Fibroblast of skin of back (primary cell): Measurements from ENCODE around the gene SLC24A3.

Experiments used
- DNase-seq: peaks from one replicate; pipeline ENCODE4 v3.0.0-alpha.2; 2013

Gene SLC24A3

GRCh38 chr20:19304886-19305415 is 92.5 kb downstream of the SLC24A3 start:
- DNase-seq: no peak

DNA sequence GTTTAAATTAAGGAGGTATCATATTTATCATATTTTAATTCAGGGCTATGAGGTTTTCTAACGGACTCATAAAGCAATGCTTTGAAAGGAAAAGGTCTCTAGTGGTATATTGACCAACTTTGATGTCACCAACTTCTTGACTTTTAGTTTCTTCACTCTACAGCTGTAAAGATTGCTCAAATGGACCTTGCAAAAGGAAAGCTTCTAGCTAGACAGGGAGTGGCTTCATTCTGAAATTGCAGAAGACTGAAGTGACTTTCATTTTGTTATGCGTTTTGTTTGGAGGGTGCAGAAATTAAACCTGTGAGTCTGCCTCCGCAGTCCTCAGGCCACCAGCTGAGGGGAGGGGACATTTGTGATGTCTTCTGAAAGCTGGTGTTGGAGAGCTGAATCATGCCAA is 95.7 kb downstream of the SLC24A3 start:
- no peak for DNase-seq

- DNase-seq: no peak
These were observed 98.1 kb downstream of the SLC24A3 start for GRCh38 chr20:19310541-19310940.

DNA sequence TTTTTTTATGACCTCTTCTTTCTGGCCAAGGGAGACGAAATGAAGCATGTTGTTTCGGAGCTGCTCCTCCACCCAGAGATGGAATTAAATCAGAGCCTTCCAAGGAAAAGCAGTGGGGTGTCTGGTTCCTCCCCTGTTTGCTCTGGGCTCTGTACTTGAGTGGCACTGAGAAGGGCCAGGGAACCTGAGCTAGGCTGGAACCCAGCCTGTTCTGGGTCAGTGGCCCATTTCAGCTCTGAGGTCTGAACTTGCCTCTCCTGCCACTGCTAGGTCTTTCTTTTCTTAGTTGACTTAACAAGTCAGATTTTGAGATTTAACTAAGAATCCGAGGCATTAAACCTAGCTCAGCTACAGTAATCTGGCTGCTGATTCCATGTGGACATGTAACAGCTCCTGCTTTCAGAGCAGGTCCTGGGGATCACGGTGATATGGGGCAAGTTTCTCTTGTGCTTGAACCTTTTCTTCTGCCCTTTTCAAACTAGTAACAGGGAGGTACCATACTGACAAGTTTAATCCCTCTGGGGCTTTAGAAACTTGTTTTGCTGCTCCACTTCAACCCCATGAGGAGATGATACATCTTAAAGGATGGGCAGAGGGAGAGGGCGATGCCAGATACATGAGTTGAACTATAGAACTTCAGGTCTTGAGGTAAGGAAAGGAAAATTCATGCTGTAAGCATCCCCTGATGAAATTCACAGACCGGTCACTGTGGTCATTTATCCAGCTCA is 101.1 kb downstream of the SLC24A3 start:
- no peak for DNase-seq

DNA sequence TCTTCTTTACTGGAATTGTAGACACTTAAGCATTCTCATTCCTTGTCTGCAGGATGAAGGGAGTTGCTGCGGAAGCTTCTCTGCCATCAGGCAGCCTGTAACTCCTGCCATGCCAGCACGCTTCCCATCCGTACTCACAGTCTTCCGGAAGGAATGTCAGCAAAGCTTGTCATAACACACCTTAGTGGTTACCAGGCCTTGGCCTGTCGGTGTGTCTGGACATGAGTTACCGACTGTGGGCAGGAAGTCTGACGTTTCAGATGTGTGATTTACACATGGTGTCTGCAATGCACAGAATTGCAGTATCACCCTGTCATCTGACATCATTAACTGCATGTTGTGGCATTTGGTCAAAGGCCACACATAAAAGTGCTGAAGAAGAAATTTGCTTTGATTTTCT is 102.2 kb downstream of the SLC24A3 start:
- no peak for DNase-seq

- DNase-seq: no peak
These were observed 105.0 kb downstream of the SLC24A3 start for GRCh38 chr20:19317237-19318069.

GRCh38 chr20:19318610-19319009 is 106.2 kb downstream of the SLC24A3 start:
- no peak for DNase-seq

- DNase-seq: no peak
These were observed 107.6 kb downstream of the SLC24A3 start for GRCh38 chr20:19320005-19320404.

DNA sequence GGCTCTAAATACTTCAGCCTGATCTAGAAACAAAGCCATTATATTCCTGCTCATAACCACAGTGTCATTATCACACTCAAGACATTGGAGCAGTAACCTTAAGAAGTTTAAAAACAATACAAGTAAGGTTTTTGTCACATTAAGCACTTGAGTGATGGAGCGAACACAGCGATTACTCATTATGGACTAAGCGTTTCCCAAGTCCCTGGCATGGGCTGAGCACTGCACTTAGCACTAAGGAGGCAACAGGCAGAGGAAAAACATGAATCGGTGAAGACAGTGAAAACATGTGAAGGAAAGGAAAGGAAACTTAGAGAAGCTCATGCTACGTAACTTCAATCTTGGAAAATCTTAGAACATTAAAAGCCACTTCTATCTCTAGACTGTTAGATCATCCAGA is 108.7 kb downstream of the SLC24A3 start:
- DNase-seq: no peak

GRCh38 chr20:19322061-19322985 is 109.9 kb downstream of the SLC24A3 start:
- no peak for DNase-seq

GRCh38 chr20:19327401-19327800 is 115.0 kb downstream of the SLC24A3 start:
- no peak for DNase-seq

DNA sequence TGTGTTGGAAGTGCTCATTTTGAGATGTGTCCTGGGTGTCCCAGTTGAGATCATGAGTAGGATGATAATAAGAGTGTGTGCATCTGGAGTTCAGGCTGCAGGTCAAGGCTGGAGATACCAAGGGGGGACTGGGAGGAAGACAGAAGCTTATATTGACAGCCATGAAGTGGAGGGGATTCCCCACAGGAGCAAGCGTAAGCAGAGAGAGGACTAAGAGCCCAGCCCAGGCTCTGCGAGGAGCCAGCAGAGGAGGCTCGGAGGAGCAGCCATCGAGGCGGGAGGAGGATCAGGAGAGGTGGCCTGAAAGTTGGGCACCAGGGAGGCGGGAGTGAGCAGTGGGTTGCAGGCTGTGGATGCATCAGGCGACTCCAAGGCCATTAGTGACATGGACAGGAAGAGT is 116.2 kb downstream of the SLC24A3 start:
- DNase-seq: no peak

DNA sequence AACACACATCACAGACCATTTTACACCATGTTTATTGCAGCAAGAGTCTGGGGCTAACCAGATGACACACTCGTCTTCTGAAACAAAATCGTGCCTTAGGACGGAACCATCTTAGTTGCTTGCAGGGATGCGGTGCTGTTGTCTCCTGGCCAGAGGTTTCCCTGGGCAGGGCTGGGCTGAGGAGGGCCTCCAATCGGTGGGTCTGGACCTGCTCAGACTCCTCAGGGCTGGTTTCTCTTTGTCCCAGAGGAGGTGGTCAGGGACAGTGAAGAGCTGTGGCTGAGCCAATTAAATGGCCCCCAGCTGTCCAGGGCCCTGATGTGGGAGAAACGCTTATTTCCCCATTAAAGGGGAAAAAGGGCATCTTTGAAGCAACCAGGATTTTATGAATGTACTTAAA is 117.6 kb downstream of the SLC24A3 start:
- DNase-seq: no peak

- no peak for DNase-seq
These were observed 118.3 kb downstream of the SLC24A3 start for GRCh38 chr20:19330731-19331130.

DNA sequence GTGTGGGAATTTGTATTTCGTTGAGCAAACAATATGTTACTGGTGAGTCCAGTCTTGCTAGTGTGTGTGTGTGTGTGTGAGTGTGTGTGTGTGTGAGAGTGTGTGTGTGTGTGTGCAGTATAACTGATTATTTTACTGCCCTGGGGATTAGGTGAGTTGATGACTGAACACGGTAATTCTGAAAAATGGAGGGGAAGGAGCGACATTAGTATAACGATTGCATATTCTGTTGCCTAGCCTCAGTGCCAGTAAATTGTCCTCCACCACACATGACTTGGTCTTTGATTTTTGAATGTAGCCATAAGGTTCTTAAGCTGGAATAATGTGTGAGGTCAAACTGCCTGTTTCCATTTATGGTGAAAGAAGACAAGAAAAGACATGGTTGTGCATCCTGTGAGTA is 121.1 kb downstream of the SLC24A3 start:
- DNase-seq: no peak

DNA sequence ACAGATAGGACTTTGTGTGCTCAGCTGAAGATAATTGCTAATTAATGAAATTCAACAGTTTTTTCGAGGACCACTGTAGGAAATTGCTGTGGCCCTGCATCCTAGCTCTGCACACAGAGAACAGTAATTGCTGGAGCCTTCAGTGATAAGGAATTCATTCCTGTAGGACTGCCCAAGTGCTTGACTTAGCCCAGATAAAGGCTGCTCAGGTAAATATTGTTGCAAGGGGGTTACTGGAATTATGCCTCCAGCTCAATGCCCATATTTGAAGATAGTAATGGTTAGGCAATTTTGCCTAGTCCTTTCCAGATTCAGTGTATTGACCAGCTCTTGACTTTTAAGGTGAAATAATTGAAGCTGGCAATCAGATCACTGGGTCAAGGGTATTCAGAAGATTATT is 122.9 kb downstream of the SLC24A3 start:
- no peak for DNase-seq

- DNase-seq: no peak
These were observed 123.5 kb downstream of the SLC24A3 start for GRCh38 chr20:19335916-19336315.

GRCh38 chr20:19336631-19337030 is 124.2 kb downstream of the SLC24A3 start:
- no peak for DNase-seq

DNA sequence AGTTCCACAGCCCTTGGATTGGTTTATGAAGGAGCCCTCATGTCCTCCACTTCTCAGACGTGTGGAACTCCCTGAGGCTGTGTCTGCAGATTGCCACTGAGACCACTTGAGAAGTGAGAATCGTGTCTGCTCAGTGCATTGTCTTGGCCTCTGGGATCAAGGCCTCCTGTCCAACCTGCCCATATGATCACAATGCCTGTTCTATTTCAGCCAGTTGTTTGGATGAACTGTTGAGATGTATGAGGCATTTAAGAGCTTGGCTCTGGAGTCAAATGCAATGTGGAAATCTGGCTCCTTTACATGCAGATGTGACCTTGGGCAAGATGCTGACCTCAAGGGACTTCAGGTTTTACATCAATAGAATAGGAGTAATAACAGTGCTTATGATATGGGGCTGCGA is 125.9 kb downstream of the SLC24A3 start:
- DNase-seq: no peak

- DNase-seq: no peak
These were observed 126.5 kb downstream of the SLC24A3 start for GRCh38 chr20:19338960-19339359.

DNA sequence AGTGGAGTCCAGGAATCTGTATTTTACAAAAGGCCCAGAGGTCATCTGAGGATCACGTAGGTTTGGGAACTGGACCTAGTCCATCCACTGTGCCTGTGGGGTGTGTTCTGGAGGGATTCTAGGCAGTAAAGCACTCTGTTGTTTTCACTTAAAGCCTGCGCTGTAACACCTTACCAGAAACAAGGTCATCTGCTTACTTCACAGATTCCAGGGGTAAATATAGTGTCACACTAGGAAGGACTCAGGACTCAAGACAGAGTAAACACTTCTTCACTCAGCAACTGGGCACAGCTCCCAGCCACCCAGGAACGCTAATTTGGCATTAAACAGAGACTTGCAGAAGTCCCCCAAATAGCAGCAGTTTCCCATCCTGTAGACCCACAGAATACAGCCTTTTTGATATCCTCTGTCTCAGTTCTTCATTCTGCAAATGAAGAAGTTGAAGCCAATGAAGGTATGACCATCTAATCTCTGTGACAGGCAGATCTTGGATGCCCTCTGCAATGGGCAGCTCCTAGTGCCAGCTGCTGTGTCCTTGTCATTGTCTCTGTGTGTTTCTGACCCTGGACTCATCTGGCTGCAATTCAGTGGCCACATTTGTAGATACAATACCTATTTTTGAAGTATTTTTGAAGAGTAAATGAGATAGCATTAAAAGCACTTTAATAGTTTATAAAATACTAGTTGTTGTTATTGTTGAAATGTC is 129.1 kb downstream of the SLC24A3 start:
- DNase-seq: no peak

- DNase-seq: no peak
These were observed 131.9 kb downstream of the SLC24A3 start for GRCh38 chr20:19344341-19344740.
